Stimulated activated CD4-positive, alpha-beta T cell treated with anti-CD3 and anti-CD28 coated beads, TNF-alpha, amount 100 ng/mL, for 48 hours (primary cell): ENCODE results near the gene COX6A2.
A peak's percentile ranks its signal among the peaks of the same experiment; 100 is the strongest.
"Not testable (repeated sequence)": the region's sequence is repeated elsewhere in the genome, so short reads cannot be mapped to it uniquely, and the experiment has no call there.

Experiments used
- DNase-seq, 3 donors: peaks; one replicate each; pipeline ENCODE4 v3.0.0-alpha.2; 2020; ENCODE audit warnings: low read depth in 3 of 3

The COX6A2 gene

DNA sequence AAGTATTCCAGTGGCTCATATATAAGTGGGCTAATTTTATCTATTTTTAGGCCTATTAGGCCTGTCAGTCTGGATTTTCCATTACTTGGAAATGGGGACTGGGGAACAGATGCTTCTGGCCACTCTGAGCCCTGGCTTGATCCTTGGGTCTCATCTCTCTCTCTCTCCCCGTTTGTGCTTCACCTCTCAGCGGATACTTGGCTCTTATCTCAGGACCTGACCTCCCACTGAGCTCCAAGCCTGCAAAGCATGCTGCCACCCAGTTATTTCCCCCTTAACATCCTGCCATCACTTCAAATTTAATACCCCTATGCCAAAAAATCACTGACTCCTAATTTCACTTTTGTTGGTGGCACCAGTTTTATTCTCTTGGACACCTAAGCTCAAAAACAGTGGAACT, 10.3 kb upstream of the COX6A2 start:
- no peak for DNase-seq

DNA sequence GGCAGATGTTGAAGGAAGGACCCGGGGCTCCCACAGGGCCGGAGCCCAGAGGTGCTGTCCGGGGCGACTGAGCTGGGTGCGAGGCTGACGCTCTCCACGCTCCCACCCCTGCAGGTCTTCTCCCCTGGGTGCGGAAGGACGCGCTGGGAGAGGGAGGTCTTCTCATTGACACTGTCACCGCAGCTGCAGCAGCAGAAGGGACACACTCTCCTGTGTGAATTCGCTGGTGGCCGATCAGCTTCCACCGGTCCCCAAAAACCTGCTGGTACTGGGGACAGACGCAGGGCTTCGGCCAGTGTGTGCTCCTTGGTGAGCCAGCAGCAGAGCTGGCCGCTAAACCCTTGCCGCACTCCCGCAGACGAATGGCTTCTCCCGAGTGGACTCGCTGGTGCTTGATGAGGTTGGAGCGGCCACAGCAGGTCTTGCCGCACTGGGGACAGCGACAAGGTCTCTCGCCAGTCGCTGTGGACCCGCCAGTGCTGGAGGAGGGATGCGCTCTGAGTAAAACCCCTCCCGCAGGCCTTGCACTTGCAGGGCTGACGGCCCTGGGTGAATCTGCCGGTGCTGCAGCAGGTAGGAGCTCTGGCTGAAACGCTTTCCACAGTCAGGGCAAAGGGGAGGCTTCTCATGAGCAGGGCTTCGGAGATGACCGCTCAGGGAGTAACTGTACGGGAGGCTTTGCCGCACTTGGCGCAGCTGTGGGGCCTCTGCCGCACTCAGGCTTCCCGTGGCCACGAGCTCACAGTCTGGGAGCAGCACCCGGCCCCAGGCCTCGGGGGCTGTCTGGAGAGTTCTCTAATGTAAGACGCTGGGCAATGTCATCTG, 8.3 kb upstream of the COX6A2 start:
- no peak for DNase-seq

DNA sequence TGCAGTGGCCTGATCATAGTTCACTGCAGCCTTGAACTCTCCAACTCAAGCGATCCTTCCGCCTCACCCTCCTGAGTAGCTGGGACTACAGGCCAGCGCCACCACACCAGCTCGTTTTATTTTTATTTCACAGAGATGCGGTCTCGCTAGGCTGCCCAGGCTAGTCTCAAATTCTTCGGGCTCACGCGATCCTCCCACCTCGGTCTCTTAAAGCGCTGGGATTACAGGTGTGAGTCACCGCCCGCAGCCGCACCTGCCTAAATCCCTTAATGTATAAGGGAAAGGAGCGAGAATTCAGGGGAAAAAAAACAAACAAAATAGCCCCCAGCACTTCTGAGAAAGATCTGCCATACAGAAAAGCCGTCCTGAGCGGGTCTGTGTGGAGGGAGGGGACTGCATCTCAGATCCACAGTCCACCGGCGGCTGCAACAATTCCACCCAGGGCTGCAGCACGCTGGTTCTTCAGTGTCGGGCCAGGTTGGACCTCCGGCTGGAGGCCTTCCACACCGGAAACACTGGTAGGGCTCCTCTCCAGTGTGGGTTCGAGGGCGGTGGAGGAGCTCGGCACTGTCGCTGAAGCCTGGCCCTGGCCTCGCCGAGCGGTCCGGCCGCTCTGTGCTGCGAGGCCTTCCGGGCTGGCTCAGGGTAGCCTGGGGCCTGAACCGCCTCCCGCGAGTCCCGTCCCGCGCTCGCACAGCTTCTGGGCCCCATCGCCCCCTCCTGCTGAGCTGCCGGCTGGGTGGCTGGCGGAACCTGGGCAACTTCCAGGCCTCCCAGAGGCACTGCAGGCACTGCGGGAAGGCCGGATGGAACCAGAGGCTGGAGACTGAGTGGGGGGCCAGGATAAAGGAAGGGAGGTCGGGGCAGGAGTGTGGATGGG, 7.4 kb upstream of the COX6A2 start:
- DNase-seq = no peak

DNA sequence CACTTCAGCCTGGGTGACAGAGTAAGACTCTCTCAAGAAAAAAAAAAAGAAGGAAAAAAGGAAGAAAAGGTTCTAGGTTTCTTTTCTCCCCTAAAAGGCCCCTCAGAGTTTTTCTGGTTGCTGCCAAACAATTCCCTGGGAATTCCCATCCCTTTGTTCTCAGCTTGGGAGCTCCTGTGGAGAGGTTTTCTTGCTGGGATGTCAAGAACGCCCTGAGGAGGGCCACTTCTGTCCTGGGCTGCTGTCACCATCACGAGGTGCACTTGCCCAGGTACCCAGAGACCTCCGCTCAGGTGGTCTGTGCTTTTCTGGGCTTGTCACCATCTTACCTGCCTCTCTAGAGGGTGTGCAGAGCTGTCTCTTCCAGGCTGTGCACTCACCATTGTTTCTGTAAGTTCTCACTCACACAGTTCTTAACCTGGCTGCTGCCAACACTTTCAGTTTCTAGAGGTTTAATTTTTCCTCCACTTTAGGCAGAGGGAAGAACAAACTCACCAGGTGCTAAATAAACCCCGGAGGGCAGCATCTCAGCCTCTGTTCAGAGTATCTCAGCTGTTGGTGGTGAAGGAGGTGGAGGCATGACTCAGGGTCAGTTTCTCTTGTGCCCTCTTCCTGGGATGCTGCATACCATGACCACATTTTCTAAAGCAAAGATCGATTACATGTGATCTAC, 2.4 kb upstream of the COX6A2 start:
- DNase-seq = no peak

DNA sequence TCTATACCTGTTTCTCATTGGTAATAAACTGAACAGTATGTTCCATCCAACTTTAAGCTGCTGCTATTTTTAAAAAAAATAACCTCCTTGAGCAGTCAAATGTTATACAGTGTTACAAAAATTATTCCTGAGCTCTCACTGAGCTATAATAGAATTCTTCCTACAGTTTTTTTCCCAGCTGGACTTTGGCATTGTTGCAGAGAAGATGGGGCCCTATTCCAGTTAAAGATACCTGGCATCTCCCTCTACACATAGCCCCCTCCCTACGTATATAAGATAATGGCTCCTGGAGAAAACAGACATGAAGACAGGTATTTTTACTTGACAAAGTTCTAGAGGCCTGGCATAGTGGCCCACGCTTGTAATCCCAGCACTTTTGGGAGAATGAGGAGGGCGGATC, 1.6 kb upstream of the COX6A2 start:
- DNase-seq = no peak

DNA sequence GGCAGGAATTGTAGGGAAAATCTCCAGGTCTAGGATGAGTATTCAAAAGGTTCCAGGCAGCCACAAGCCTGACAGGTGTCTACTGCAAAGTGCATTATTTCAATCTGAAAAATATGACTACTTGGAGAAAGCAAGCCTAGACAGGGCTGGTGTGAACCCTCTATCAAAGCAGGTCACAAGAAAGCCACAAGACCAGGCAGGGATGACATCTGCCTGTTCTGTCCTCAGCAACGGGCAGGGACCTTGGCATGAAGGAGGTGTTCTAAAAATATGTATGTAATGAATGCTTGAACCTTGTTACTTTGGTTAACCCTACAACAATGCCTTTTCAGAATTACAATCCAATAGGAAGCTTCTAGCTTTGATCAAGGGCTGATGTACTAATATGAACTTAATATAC, 1.2 kb upstream of the COX6A2 start:
- no peak for DNase-seq

DNA sequence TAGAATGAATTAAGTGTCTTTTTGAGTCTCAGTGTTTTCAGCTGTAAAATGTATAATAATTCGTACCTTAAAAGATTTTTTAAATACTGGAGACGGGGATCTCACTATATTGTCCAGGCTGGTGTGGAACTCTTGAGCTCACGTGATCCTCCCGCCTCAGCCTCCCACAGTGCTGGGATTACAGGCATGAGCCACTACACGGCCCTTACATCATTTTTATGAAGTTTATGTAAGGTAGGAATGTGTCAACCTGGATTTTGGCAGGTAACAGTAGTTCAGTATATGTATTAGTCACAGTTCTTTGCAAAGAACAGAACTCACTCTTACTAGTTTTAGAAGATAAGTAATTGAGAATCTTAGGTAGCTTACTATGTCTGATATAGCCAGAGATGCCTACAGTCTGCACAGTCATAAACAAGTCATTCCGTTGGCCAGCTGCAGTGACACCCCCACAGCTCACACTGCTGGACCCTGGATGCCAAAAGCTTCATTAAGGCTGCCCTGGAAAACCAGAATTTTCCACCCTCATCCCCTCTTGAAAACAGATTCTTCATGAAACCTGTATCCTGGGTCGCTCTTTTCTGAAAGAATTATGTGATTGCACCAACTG, 583 bp upstream of the COX6A2 start:
- DNase-seq = no peak

DNA sequence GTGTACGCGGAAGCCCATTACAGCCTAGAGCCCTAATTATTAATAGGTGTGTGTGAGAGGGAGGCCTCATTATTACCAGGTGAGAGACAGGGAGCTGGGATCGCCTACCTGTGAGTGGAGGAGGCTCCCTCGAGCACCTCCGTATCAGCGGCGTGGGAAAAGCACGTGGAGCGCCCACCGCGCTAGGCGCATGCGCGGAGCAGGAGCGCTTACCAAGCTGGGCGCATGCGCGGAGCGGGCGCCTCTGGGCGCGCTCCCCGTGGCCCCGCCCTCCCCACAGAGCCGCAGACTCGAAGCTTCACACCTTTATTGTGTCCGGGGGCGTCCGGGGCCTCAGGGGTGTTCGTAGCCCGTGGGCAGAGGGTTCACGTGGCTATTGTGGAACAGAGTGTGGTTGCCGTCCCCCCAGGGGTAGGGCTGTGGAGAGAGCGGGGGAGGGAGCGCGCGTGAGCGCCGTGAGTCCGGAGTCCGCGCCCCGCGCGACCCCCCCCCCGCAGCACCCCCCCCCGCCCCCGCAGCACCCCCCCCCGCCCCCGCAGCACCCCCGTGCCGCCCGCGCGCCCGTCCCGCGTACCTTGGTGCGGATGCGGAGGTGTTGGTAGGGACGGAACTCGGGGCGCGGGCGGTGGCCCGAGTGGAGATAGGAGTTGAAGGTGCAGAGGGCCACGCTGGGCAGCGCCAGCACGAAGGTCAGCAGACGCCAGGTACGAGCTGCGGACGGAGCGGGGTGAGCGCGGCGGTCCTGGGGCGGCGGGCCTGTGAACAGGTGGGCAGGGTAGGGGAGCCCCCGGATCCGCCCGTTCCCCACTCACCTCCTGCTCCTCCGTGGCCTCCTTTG, 500 bp downstream of the COX6A2 start:
- DNase-seq = peak in 2 of 3 donors; percentile 48 to 56

DNA sequence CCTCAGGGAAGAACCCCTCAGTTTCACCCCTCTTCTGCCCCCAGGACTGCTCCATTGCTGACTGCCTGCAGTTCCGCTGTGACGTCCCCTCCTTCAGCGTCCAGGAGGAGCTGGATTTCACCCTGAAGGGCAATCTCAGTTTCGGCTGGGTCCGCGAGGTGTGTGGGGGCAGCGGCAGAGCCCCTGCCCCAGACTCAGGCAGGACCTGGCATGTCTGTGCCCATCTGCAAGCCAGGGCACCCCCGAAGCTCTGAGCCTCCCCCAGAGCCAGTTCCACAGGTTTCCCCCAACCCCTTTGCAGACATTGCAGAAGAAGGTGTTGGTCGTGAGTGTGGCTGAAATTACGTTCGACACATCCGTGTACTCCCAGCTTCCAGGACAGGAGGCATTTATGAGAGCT, 4.4 kb downstream of the COX6A2 start:
- no peak for DNase-seq

DNA sequence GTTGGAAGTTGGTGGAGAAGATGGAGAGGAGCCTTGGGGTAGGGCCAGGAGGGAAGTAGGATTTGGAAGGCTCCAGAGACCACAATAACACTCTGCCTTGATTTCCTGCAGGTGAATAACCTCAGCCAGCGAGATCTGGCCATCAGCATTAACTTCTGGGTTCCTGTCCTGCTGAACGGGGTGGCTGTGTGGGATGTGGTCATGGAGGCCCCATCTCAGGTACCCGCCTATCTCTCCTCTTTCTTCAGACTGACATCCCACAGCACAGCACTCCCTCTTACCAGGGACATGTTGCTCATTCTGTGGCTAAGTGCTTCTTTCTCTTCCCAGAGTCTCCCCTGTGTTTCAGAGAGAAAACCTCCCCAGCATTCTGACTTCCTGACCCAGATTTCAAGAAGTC, 4.9 kb downstream of the COX6A2 start:
- no peak for DNase-seq

DNA sequence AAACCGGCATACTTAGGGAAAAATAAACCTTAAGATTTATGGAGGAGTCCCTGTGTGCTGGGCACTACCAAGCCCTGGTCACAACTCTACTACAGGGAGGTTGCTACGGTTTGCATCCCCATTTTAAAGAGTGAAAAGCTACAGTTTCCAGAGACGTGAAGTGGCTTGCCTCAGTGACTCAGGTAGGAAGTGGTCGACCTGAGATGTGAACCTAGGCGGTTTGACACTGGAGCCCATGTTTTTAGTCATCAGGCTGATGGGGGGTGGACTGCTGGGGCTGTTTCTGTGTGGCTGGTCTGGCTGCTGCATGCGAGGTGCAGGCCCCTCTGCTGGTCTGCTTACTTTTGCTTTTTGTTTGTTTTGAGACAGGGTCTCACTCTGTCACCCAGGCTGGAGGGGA, 6.6 kb downstream of the COX6A2 start:
- peak; percentile 28 to 58 (median 56) for DNase-seq

DNA sequence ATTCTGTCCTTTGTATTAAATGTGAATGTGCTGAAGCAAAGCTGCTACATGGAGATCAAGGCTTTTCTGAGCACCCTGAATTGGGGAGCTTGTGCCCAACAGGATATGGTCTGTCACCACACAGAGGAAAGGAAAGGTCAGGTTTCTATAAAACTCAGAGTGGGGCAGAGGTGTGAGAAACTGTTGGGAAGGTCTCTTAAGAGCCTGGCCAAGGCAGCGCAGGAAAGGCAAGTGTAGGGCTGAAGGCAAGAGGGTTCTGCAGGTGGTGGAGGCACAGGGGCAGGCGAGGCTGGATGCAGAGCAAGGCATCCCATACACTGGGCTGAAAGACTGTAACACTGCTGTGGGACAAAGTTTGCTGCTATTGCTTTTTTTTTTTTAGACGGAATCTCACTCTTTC, 8.1 kb downstream of the COX6A2 start:
- no peak for DNase-seq

DNA sequence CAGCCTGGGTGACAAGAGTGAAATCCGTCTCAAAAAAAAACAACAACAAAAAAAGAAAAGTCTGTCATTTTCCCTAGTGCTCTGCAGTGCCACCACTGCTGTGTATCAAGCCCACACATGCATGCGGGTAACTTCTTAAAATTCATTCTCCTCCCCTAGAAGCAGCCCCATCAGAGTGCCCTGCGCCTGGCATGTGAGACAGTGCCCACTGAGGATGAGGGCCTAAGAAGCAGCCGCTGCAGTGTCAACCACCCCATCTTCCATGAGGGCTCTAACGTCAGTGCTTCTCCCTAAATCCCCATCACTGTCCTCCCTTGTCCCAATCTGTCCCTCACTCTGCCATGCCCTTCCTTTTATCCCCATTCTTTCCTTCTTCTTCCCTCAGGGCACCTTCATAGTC, 10.2 kb downstream of the COX6A2 start:
- DNase-seq = no peak

DNA sequence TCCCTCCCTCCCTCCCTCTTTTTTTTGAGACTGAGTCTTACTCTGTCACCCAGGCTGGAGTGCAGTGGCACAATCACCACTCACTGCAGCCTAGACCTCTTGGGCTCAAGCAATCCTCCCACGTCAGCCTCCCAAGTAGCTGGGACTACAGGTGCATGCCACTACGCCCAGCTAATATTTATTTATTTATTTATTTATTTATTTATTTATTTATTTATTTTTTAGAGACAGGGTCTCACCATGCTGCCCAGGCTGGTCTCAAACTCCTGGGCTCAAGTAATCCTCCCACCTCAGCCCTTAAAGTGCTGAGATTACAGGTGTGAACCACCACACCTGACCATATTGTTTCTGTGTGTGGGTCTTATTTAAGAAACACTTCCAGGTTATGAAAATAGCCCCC, 11.1 kb downstream of the COX6A2 start:
- not testable (repeated sequence) for DNase-seq

DNA sequence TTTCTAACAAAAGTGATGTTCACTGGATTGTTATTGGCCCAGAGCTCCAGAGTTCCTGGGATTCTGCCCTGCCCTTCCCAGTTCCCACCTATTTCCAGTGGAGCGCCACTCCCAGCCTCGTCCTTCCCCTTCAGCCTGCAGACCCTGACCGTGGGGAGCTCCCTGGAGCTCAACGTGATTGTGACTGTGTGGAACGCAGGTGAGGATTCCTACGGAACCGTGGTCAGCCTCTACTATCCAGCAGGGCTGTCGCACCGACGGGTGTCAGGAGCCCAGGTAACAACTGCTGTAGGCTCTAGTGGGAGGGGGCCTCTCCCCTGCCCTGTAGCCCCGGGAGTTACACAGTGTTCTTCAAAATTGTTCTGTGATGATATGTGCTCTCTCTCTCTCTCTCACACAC, 11.8 kb downstream of the COX6A2 start:
- DNase-seq = no peak

DNA sequence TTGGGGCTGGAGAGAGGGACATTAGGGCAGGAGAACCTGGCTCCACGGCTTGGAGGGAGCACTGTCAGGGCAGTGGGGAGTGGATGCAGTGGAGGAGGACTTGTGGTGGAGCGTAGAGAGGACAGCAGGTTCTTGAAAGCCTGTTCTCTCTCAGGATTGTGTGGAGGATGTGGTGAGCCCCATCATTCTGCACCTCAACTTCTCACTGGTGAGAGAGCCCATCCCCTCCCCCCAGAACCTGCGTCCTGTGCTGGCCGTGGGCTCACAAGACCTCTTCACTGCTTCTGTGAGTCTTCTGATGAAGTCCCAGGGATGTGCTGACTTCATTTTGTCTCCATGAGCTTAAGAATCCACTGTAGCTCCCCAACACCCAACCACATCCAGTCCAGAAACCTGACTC, 13.5 kb downstream of the COX6A2 start:
- no peak for DNase-seq

DNA sequence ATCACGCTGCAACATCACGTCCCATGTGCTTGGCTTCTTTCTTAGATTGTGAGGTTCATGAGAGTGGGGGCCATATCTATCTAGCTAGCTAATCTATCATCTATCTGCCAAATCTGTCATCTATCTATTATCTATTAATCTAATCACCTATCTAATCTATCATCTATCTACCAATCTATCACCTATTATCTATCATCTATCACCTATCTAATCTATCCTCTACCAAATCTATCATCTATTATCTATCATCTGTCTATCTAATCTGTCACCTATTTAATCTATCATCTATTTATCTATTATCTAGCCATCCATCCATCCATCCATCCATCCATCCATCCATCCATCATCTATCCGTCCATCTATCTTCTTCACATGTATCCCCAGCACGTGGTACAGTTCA, 14.2 kb downstream of the COX6A2 start:
- DNase-seq = no peak

DNA sequence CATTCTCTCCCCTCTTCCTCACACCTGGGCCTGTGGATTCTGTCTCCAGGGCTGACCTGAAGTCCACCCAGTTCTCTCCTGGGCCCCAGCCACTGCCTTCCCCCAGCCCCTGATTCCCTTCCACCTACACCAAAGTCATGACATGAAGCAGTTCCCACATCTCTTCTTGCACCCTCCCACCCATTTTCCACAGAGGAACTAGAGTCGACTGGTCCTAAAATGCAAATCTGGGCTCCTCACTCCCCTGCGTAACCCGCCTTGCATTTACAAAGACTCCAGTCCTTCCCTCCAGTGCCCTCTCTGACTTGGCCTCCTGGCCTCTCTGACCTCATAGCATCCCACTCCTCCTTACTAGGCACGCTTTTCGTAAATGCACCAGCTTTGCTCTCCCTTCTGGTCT, 14.8 kb downstream of the COX6A2 start:
- DNase-seq = no peak

DNA sequence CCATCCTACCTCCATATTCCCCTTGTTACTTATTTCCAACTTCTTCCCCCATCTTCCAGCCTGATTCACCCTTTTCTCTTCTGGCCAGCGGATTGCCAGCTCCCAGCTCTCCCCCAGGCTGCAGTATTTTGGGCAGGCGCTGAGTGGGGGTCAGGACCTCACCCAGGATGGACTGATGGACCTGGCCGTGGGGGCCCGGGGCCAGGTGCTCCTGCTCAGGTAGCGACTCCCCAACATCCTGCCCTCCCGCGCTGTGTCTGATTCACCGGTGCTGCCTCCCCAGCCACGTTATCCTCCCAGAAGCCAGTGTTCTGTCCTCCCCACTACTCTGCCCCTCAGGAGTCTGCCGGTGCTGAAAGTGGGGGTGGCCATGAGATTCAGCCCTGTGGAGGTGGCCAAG, 15.4 kb downstream of the COX6A2 start:
- DNase-seq = no peak

DNA sequence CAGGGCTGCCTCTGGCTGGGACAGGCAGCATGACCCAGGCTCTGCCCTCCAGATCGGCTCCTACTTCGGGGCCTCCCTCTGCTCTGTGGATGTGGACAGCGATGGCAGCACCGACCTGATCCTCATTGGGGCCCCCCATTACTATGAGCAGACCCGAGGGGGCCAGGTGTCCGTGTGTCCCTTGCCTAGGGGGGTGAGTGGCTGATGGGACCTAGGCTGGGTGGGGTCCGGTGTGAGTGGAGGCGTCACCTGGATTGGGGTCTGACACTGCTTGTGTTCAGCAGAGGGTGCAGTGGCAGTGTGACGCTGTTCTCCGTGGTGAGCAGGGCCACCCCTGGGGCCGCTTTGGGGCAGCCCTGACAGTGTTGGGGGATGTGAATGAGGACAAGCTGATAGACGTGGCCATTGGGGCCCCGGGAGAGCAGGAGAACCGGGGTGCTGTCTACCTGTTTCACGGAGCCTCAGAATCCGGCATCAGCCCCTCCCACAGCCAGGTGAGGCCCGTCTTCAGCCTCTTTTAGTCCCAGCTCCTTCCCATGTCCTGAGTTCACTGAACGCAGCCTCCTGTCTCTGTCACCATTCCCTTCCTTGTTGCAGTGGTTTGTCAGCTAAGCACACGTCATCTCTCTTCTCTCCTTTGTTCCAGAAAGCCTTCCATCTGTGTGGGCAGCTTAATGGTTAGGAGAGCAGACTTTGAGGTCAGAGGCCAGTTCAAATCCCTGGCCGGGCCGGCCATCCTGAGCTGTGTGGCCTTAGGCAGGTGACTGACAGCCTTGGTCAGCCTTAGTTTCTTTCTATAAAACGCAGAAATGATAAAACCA, 16.9 kb downstream of the COX6A2 start:
- no peak for DNase-seq
